ENCODE results near the gene FRS3. TPM values are rescaled to one million over a fixed set of nuclear protein-coding genes. Genes with fewer than 3 reads are reported as not detected.
A peak's percentile ranks its signal among the peaks of the same experiment; 100 is the strongest.

Gene FRS3
- polyA plus RNA-seq, 6 donors from 2014 or later: 1.5 to 3.3 (median 1.8) TPM; not detected in 1

DNA sequence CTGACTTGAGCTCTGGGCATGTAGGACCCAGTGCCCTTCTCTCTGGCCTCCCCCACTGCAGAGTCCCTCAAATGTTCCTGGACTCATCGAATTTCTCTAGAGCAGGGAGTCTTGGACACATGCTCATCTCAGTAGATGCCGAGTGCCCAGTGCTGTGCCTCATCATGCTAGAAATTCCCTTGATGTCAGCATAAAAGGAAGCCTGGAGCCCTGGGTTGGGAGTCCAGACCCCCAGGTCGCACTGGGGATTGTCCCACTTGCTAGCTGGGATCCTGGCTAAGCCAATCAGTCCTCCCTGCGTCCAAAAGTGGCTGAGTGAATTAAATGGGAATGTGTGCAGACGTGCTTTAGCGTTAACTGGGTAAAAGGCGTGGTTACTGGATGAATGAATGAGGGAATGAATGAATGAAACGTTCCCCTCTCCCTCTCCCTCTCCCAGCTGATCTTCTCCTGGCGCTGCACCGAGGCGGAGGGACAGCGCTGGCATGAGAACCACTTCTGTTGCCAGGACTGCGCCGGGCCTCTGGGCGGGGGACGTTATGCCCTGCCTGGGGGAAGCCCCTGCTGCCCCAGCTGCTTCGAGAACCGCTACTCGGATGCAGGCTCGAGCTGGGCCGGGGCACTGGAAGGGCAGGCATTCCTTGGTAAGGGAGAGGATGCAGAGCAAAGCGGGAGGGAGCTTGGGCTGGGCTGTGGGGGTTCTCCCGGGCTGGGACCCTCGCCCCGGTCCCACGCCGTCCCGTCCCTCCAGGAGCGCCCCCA is 6.2 kb upstream of the FRS3 start:
- H3K36me3 Mint-ChIP-seq: peaks cover 0 to 9% of the 10 kb centered on the region in 2 donors
- H3K9me3 Mint-ChIP-seq: no peaks in the 10 kb centered on the region
- no peak for DNase-seq
- no peaks in the 10 kb centered on the region for H3K27me3 Mint-ChIP-seq
- H3K4me3 Mint-ChIP-seq: peak overlapping the region; percentile 82 to 98 (median 96)
- H3K27ac Mint-ChIP-seq: peak overlapping the region in 3 of 6 donors; percentile 80 to 96 (median 82)
- H3K4me1 Mint-ChIP-seq: peaks cover 24 to 38% (median 33%) of the 10 kb centered on the region in 3 donors
- no peak for ATAC-seq (ENCODE audit: low read depth in 2 of 2)

DNA sequence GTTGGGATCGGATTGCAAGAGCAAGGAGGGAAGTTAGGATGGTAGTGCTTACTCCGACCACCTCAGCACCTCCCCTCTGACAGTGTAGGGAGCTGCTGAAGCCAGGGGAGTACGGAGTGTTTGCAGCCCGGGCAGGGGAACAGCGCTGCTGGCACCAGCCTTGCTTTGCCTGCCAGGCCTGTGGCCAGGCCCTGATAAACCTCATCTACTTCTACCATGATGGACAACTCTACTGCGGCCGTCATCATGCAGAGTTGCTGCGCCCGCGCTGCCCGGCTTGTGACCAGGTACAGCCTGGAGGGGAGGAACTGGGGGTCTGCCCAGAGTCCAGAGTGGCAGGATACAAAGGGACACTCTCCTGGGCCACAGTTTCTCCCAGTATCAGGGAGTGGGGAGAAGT is 5.6 kb upstream of the FRS3 start:
- peaks cover 25 to 38% (median 35%) of the 10 kb centered on the region in 3 donors for H3K4me1 Mint-ChIP-seq
- DNase-seq: no peak
- no peak for ATAC-seq (ENCODE audit: low read depth in 2 of 2)
- no peak overlapping the region for H3K27ac Mint-ChIP-seq
- H3K9me3 Mint-ChIP-seq: no peaks in the 10 kb centered on the region
- peak overlapping the region in 6 of 8 donors; percentile 42 to 96 (median 72) for H3K4me3 Mint-ChIP-seq
- no peaks in the 10 kb centered on the region for H3K27me3 Mint-ChIP-seq
- peaks cover 0 to 8% of the 10 kb centered on the region in 2 donors for H3K36me3 Mint-ChIP-seq

DNA sequence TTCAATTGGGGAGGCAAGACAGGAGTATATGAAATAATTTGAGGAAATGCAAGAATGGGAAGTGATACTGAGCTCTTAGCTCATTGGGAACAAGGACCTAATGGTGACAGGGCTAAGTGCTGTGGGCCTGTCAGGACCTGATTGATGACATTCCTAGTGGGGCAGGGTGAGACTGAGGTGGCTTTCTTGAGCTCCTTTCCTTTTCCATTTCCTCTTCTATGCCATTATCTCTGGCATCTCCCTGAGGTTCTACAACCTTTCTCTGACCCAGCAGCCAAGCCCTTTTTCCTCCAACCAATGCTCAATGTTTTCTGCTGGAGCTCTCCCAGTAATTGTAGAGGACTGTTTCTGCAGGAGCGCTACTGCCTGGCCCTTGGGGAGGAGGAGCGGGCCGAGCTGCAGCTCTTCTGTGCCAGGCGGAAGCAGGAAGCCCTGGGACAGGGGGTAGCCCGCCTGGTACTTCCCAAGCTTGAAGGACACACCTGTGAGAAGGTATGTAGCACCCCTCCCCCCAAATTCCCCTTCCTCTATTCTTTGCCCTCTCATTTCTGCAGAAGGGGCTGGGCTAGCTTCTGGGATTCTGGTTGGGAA is 5.0 kb upstream of the FRS3 start:
- peak overlapping the region in 7 of 8 donors; percentile 7 to 96 (median 61) for H3K4me3 Mint-ChIP-seq

DNA sequence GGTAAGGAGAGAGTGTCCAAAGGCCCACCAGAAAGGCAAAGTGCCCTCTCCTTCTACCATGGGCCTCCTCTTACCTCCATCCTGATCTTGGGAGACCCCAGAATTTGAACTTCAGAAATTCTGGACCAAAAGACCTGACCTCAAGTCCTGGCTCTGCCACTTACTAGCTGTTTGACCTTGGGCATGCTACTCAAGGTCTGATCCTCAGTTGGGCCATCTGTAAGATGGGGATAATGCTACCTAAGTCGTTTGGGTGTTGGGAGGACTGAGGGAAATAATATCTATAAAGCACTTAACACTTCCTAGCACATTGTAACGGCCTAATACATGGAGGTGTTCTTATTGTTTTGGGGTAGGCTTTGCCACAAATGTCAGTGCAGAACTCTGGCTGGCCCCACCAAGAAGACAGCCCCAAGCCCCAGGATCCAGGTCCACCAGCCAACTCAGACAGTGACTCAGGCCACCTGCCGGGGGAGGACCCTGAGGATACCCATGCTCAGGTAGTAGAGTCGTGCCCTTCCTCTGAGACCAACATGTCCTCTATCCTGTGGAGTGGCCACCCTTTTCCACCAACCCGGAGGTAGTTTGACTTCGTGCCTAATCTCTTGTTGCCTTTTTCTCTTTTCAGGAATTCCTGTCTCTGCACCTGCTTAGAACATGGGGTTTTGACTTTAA is 3.5 kb upstream of the FRS3 start:
- Mint-ChIP-seq H3K9me3 (no peaks in the 10 kb centered on the region), H3K4me1 (peaks cover 30 to 42% (median 40%) of the 10 kb centered on the region in 3 donors), H3K4me3 (peak overlapping the region in 2 of 8 donors; percentile 73 to 83), H3K36me3 (no peaks in the 10 kb centered on the region), H3K27ac (peak overlapping the region in 2 of 6 donors; percentile 56 to 70), H3K27me3 (no peaks in the 10 kb centered on the region)
- DNase-seq: no peak
- ATAC-seq (ENCODE audit: low read depth in 2 of 2): no peak

More for the DNA sequence above, 5.0 kb upstream of the FRS3 start:
- Mint-ChIP-seq H3K27ac (peak overlapping the region in 1 of 6 donors; percentile 15), H3K9me3 (no peaks in the 10 kb centered on the region), H3K36me3 (peaks cover 0 to 3% of the 10 kb centered on the region in 2 donors), H3K27me3 (no peaks in the 10 kb centered on the region), H3K4me1 (peaks cover 26 to 38% (median 38%) of the 10 kb centered on the region in 3 donors)
- DNase-seq: no peak
- no peak for ATAC-seq (ENCODE audit: low read depth in 2 of 2)

DNA sequence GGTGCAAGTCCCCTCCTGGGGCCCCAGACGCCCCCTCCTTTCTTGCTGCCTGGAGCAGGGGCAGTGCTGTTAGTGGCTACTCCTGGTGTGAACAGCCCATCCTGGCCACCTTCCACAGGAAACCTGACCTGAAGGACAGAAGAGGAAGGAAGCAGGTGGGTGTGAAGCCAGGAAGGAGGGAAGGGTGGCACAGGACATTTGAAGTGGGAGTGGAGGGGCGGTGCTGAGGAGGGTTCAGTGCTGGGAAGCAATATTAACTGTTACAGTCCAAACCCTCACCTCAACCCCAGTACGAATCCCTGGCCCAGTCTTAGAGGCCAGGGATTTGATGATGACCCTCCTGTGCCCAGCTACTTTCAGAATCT is 1.6 kb upstream of the FRS3 start:
- ATAC-seq (ENCODE audit: low read depth in 2 of 2) (no peak), DNase-seq (no peak)
- Mint-ChIP-seq H3K4me3 (peak overlapping the region; percentile 33 to 90 (median 71)), H3K27me3 (no peaks in the 10 kb centered on the region), H3K9me3 (no peaks in the 10 kb centered on the region), H3K27ac (no peak overlapping the region), H3K36me3 (no peaks in the 10 kb centered on the region), H3K4me1 (peaks cover 30 to 41% (median 31%) of the 10 kb centered on the region in 3 donors)

DNA sequence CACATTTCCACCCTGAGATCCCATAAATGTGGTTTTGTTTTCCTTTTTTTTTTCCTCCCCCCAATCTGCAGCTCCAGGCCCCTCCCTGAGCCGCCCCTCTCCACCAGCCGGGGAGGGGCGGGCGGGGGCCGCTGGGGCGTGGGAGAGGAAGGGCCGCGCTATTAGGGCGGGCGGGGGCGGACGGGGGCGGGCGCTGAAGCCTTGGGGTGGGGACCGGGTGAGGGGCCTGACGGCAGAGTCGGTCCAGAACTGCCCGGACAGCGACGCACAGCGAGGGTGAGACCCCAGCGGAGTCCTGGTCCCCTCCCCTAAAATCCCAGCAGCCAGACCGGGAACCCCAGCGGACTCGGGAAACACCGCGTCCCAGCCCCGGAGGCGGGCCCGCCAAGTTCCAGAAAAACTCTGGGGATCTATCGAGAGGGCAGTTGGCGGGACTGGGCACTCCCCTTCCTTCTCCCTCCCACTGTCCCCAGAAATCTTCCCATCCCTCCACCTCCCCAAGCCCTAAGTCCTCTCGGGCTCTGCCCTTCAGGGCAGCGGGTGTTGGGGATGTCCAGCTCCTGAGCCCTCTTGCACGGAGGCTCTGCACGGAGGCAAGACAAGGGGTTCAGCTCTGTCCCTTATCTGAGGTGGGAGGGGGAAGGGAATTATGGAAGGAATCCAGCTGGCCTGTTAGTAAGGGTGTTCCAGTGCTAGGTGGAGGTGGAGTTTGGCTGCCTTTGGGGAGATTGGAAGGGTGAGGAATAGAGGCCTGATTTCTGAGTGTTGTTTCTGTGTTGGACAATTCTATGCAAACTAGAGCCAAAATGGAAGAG is 1.1 kb upstream of the FRS3 start, which contains the start of gene PRICKLE4:
Gene PRICKLE4, plus strand, starts transcription at position 232 of the 815 bp plus-strand sequence. CDS start 2,692 bp downstream, outside the sequence.
- Mint-ChIP-seq H3K4me1 (peaks cover 30 to 40% (median 31%) of the 10 kb centered on the region in 3 donors), H3K9me3 (no peaks in the 10 kb centered on the region), H3K4me3 (peak within 1 kb of the TSS; percentile 88 to 95 (median 93)), H3K36me3 (no peaks in the 10 kb centered on the region), H3K27me3 (no peaks in the 10 kb centered on the region), H3K27ac (peak within 1 kb of the TSS in 4 of 6 donors; percentile 74 to 83 (median 76))
- peak in 1 of 2 donors; percentile 2 for ATAC-seq (ENCODE audit: low read depth in 2 of 2)
- DNase-seq: no peak

DNA sequence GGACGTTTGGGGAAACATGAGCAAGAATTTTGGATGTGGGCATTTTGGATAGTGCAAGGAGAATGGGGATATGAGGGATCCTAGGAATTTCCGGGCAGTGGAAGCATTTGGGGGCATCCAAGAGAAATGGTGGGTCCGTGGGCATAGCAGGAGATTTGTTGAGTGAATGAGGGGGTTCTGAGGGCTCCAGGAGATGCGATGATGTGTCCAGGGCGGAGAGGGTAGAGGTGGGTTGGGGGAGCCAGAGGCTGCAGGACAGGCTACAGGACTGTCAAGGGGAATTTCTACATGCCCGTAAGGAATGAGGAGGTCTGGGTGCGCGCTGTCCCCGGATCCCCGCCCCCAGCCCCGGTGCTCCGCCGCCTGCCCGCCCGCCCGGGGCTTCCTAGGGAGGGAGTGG is 364 bp downstream of the FRS3 start:
- Mint-ChIP-seq H3K27ac (peak overlapping the region in 5 of 6 donors; percentile 53 to 86 (median 81)), H3K4me1 (peaks cover 21 to 28% (median 21%) of the 10 kb centered on the region in 3 donors), H3K4me3 (peak overlapping the region; percentile 82 to 94 (median 90)), H3K36me3 (peaks cover 0 to 3% of the 10 kb centered on the region in 2 donors), H3K27me3 (no peaks in the 10 kb centered on the region), H3K9me3 (no peaks in the 10 kb centered on the region)
- ATAC-seq (ENCODE audit: low read depth in 2 of 2): no peak
- no peak for DNase-seq

DNA sequence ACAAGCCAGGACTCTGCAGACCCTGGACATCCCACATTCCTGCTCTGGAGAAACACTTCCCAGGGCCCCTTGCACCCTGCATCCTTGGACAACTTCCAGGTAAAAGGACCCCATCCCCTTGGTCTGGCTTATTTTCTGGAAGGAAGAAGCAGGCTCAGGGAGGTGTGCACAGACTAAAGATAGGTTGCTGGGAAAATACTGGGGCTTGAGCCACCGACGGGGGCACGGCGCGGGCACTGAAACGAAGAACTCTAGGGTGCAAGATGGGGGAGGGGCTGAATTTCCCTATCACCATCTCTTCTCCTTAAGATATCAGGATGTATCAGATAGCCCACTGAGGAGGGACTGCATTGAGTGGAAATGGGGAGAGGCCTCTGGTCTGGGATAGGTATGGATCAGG is 805 bp downstream of the FRS3 start:
- Mint-ChIP-seq H3K27me3 (no peaks in the 10 kb centered on the region), H3K4me1 (peaks cover 18 to 24% (median 22%) of the 10 kb centered on the region in 3 donors), H3K36me3 (peaks cover 0 to 8% of the 10 kb centered on the region in 2 donors), H3K9me3 (no peaks in the 10 kb centered on the region), H3K4me3 (peak overlapping the region; percentile 82 to 94 (median 90)), H3K27ac (peak overlapping the region in 2 of 6 donors; percentile 53 to 75)
- ATAC-seq (ENCODE audit: low read depth in 2 of 2) (no peak), DNase-seq (no peak)

DNA sequence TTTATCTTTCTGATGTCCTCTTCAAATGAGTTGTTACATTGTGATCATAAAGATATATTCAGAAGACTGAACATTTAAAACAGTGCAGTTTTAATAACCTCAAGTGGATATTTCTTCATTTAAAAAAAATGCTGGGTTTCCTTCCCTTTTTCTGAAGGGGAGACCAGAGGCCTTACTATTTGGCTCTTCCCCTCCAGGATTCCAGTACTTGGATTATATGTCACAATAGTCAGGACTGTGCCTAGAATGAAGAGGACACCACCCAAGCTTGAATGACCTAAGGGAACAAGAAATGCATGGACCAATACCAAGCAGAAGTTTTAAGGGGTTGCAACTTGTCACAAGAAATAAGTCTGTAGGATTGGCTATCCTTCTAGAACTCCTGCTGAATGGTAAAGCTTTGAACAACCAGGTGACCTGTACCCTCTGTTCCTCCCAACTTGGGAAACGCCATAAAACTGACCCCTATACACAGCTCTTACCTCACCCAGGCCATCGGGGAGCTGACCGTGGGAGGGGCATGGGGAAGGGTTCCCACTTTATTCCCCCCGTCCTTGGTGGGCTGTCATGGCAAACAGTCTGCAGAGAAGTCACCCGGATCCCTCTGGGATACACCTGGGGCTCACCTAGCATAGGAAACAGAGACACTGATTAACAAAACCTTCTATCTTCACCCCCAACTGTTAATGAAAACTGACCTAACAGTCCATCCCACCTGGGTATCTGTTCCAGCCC is 2.0 kb downstream of the FRS3 start:
- Mint-ChIP-seq H3K4me1 (peaks cover 16 to 24% (median 22%) of the 10 kb centered on the region in 3 donors), H3K27me3 (no peaks in the 10 kb centered on the region), H3K27ac (no peak overlapping the region), H3K4me3 (peak overlapping the region in 5 of 8 donors; percentile 16 to 94 (median 90)), H3K9me3 (no peaks in the 10 kb centered on the region), H3K36me3 (peaks cover 0 to 9% of the 10 kb centered on the region in 2 donors)
- DNase-seq: no peak
- no peak for ATAC-seq (ENCODE audit: low read depth in 2 of 2)

DNA sequence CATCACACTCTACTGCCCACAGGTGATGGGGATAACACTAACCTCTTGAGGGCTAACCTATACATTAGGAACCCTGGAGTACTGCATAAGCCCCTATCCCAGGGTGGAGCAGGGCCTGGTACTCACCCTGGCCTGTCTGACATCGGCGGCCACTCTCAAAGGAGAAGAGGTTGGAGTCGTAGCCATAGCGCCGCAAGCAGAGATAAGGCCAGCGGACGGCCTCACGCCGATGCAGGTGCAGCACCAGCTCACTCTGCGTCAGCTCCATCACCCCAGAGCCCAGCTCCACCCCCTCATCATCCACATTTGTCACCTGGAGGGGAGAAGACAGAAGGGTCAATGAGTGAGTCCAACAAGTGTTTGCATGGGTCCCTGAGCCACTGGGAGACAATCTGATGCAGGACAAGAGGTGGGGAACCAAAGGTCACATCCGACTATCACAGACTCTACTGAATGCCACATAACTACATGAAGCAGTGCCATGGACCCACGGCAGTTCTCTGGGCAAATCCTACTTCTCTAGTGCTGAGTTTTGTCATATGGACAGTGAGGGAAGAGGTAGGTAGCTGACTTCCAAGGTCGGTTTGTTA is 4.3 kb downstream of the FRS3 start:
- no peaks in the 10 kb centered on the region for H3K27me3 Mint-ChIP-seq
- ATAC-seq (ENCODE audit: low read depth in 2 of 2) (no peak), DNase-seq (no peak)
- H3K27ac Mint-ChIP-seq: peak overlapping the region in 1 of 6 donors; percentile 3
- no peaks in the 10 kb centered on the region for H3K9me3 Mint-ChIP-seq
- peak overlapping the region in 1 of 8 donors; percentile 62 for H3K4me3 Mint-ChIP-seq
- H3K36me3 Mint-ChIP-seq: peaks cover 6 to 18% of the 10 kb centered on the region in 2 donors
- peaks cover 7 to 16% (median 14%) of the 10 kb centered on the region in 3 donors for H3K4me1 Mint-ChIP-seq

DNA sequence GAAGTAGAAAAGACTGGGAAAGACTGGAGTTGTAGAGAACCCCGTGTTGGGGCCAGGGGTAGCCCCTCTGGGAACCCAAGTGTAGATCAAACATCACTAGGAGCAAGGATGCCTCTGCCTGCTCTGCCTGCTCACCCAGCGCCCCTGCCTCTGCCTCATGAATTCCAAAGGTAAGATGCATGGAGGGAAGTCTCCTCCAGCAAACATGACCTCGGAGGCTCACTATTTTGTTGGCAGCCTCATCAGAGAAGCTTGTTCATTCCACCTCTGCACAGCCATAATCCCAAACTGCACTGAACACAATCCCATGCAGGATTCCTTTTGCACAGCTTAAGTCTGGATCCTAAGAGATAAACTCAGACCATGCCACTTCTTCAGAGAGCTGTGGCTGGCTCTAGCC is 4.9 kb downstream of the FRS3 start:
- no peaks in the 10 kb centered on the region for H3K27me3 Mint-ChIP-seq
- no peak for DNase-seq
- peak overlapping the region in 1 of 6 donors; percentile 3 for H3K27ac Mint-ChIP-seq
- ATAC-seq (ENCODE audit: low read depth in 2 of 2): no peak
- H3K9me3 Mint-ChIP-seq: no peaks in the 10 kb centered on the region
- peak overlapping the region in 1 of 8 donors; percentile 62 for H3K4me3 Mint-ChIP-seq
- H3K4me1 Mint-ChIP-seq: peaks cover 7 to 12% (median 12%) of the 10 kb centered on the region in 3 donors
- peaks cover 6 to 24% of the 10 kb centered on the region in 2 donors for H3K36me3 Mint-ChIP-seq

Data from naive B cell (primary cell).